ENCODE results near the gene GOLGA8S. TPM values are rescaled to one million over a fixed set of nuclear protein-coding genes. Genes with fewer than 3 reads are reported as not detected.
"Not testable (repeated sequence)": the region's sequence is repeated elsewhere in the genome, so short reads cannot be mapped to it uniquely, and the experiment has no call there.

GOLGA8S gene
- total RNA-seq, 1 donor from 2014 or later: 0.24 TPM

- not testable (repeated sequence) for ATAC-seq
Observed at GRCh38 chr15:23398357-23398756, 43.8 kb downstream of the GOLGA8S start.

GRCh38 chr15:23399207-23399606 is 44.7 kb downstream of the GOLGA8S start:
- not testable (repeated sequence) for ATAC-seq

GRCh38 chr15:23401627-23402026 is 47.1 kb downstream of the GOLGA8S start:
- no peak for ATAC-seq

- ATAC-seq: no peak
Observed at GRCh38 chr15:23402140-23402539, 47.6 kb downstream of the GOLGA8S start.

- no peak for ATAC-seq
Observed at GRCh38 chr15:23402544-23402943, 48.0 kb downstream of the GOLGA8S start.

- ATAC-seq: no peak
Observed at GRCh38 chr15:23403550-23403949, 49.0 kb downstream of the GOLGA8S start.

- ATAC-seq: no peak
Observed at GRCh38 chr15:23411841-23412240, 57.3 kb downstream of the GOLGA8S start.

- ATAC-seq: peak; percentile 71
Observed at GRCh38 chr15:23412881-23413600, 58.5 kb downstream of the GOLGA8S start.

Other genes with a start within 250 kb of the GOLGA8S start
- not detected for gene GOLGA6L1, start 217.9 kb upstream of the GOLGA8S start, total RNA-seq
- not detected for gene GOLGA6L26, start 20.6 kb upstream of the GOLGA8S start, total RNA-seq
- not detected for gene GOLGA6L2, start 92.5 kb downstream of the GOLGA8S start, total RNA-seq
- 2.5 TPM for gene MKRN3, start 210.9 kb downstream of the GOLGA8S start, total RNA-seq

All from esophagus mucosa (tissue), 1 donor.